ENCODE results near the gene CDC7.
"Not testable (repeated sequence)": the region's sequence is repeated elsewhere in the genome, so short reads cannot be mapped to it uniquely, and the experiment has no call there.

Gene CDC7

GRCh38 chr1:91510754-91511153 is 10.1 kb downstream of the CDC7 start:
- H3K4me3 ChIP-seq (ENCODE audit: low read depth, low read length), result no peak overlapping the region

DNA sequence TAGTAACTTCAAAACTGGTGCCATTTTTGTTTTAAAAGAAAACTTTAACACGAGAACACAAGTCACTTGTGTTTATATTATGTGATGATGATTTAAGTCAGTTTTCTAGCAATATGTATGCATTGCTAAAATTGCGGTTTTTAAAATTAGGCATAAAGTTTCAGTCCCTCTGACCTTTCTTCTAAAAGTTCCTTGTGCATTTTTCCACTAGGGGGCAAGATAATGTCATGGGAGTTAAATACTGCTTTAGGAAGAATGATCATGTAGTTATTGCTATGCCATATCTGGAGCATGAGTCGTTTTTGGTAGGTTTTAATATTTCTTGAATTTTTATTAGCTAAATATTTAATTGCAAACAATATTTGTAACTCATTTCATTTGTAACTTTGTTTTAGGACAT is 10.7 kb downstream of the CDC7 start:
- H3K4me3 ChIP-seq (ENCODE audit: low read depth, low read length), result no peak overlapping the region

- no peak overlapping the region for H3K4me3 ChIP-seq (ENCODE audit: low read depth, low read length)
Measured at GRCh38 chr1:91513160-91513559, 12.5 kb downstream of the CDC7 start.

DNA sequence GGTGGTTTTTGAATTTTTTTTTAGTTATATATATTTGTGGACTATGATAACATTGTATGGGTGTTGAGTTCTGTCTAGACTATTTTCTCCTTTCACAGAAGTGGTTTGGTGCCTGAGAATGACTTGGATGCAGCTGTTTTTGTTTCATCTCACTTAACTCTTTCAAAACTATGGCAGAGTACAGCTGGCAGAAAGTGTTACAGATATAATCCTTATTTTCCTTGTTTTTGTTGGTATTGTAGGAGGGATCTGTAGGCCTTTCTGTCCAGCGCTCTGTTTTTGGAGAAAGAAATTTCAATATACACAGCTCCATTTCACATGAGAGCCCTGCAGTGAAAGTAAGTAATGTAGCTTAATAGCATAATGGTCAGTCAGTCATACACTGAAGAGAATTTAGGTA is 13.1 kb downstream of the CDC7 start:
- H3K4me3 ChIP-seq (ENCODE audit: low read depth, low read length), result no peak overlapping the region

- no peak overlapping the region for H3K4me3 ChIP-seq (ENCODE audit: low read depth, low read length)
Measured at GRCh38 chr1:91515994-91516393, 15.3 kb downstream of the CDC7 start.

- not testable (repeated sequence) for H3K4me3 ChIP-seq (ENCODE audit: low read depth, low read length)
Measured at GRCh38 chr1:91516605-91517004, 16.0 kb downstream of the CDC7 start.

GRCh38 chr1:91519167-91519566 is 18.5 kb downstream of the CDC7 start:
- H3K4me3 ChIP-seq (ENCODE audit: low read depth, low read length), result not testable (repeated sequence)

DNA sequence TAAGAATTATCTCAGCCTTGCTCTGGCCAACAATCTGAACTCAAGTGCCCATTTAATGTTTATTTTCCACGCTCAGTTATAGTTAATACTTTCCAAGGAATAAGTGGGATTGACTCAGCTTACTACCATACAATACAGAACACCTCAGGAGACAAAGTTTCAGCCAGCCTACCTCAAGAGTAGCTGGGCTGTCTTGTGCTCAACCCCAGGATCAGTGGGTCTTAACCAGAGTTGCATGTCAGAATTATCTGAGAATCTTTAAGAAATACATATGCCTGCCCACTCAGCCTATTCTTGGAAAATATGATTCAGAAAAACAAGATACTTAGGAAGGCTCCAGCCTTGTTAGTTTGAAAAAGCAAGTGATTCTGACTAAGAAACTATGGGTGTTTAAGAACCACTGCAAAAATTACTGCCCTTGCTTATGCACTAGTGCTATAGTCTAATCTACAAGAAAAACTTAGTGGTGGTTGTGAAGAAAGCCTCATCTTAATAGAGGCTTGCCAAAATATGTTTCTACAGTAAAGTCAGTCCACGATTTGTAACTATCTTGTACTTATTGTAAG is 20.4 kb downstream of the CDC7 start:
- H3K4me3 ChIP-seq (ENCODE audit: low read depth, low read length), result no peak overlapping the region

DNA sequence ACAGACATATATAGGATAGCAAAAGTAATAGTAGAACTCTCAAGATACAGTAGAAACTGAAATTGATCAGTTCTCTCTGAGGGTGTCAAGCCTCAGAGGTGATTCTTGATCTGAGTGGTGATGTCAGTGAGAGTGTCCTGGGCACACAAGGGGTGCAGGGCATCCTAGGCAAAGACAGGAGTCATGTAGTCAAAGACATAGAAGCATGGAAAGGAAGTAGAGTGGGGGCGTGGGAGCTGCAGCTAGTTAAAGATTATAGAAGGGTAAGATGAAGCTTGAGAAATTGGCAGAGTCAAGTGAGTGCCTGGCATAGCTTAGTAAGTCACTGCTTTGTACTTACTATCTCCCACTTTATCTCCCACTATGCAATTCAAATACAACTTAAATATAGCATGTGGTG is 22.8 kb downstream of the CDC7 start:
- H3K4me3 ChIP-seq (ENCODE audit: low read depth, low read length), result no peak overlapping the region

DNA sequence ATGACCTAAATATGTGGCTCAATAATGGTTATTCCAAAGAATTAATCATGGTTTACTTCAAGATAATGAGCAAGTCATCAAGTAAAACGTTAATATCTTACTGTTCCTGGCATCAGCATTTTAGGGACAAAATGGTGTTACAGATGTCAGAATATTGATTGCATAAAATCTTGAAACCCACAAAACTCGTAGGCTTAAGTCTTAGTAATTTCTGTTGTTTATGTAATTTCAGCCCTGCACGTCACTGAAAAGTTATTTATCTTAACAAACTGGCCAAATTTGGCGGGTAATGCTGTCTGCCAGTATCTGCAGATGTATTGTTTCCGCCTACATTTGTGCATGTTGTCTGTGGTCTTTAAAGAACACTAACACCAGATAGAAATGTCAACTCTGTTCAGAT is 25.8 kb downstream of the CDC7 start:
- no peak overlapping the region for H3K4me3 ChIP-seq (ENCODE audit: low read depth, low read length)

- no peak overlapping the region for H3K4me3 ChIP-seq (ENCODE audit: low read depth, low read length)
Measured at GRCh38 chr1:91527266-91527765, 26.7 kb downstream of the CDC7 start.

DNA sequence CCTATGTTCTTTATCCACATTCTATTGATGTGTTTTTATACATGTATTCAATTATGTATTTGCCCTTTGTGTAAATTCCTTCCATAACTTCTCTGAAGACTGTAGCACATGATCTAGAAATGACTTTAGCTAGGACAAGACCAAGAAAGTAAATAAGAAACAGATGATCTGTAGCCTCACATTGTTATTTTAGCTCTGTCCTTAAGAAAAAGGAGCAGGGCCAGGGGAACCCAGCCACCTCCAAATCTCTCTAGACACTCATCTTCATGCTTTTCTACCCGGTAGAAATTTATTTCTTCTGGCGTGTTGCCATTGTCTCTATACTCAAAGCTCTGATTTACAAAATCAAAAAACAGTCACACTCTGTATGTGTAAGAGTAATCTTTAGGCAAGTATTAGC is 27.1 kb downstream of the CDC7 start:
- H3K4me3 ChIP-seq (ENCODE audit: low read depth, low read length), result no peak overlapping the region

DNA sequence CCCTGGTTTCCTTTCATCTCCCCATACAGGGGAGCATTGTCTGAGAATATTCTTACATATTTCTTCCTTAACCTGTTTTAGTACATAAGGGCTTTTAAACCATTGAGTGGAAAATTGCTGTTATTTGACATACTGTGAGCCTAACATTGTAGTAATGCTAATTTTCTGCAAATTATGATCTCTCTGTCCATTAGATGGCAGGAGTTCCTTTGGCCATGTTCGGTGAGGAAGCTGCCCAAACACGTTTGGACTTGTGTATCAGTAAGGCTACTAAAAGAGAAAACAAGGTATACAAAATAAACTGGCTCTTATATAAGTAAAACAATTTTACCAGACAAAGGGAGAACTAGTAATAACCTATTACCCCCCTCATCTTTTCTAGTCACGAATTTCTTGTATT is 29.2 kb downstream of the CDC7 start:
- H3K4me3 ChIP-seq (ENCODE audit: low read depth, low read length), result no peak overlapping the region

GRCh38 chr1:91533361-91534024 is 32.8 kb downstream of the CDC7 start:
- no peak overlapping the region for H3K4me3 ChIP-seq (ENCODE audit: low read depth, low read length)

GRCh38 chr1:91535441-91535840 is 34.8 kb downstream of the CDC7 start:
- H3K4me3 ChIP-seq (ENCODE audit: low read depth, low read length), result no peak overlapping the region

- no peak overlapping the region for H3K4me3 ChIP-seq (ENCODE audit: low read depth, low read length)
Measured at GRCh38 chr1:91537281-91537986, 36.8 kb downstream of the CDC7 start.

DNA sequence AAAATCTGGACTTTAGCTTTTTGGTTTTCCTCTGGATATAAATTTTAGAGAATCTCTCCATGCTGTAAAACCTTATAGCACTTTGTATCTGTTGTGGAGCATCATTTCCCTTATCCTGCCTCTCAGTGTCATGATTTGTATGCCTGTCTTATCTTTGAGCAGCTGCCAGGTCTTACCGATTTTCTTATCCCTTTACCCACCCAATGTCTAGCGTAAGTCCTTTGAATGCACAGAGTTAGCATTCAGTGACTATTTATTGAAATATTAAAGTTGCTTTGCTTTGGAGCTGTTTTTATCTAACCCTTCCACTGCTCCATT is 37.3 kb downstream of the CDC7 start:
- H3K4me3 ChIP-seq (ENCODE audit: low read depth, low read length), result no peak overlapping the region

DNA sequence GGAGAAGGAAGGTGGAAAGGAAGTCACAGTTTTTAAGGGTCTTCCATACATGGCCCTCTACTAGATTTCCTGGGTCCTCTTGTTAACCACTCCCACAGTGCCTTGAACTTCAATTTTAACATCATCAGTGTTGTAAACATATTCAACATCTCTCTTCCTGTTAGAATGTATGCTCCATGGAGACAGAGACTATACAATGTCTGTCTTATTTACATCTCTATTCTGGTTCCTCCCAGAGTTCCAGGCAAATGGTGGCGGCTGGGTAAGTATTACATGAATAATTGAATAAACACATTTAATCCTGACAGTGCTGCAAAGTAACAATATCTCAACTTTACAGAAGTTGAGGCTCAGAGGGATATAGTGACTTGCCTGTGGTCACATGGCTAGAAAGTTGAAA is 40.3 kb downstream of the CDC7 start:
- H3K4me3 ChIP-seq (ENCODE audit: low read depth, low read length), result no peak overlapping the region

GRCh38 chr1:91541918-91542533 is 41.4 kb downstream of the CDC7 start:
- H3K4me3 ChIP-seq (ENCODE audit: low read depth, low read length), result no peak overlapping the region

- no peak overlapping the region for H3K4me3 ChIP-seq (ENCODE audit: low read depth, low read length)
Measured at GRCh38 chr1:91545506-91546300, 45.1 kb downstream of the CDC7 start.

- H3K4me3 ChIP-seq (ENCODE audit: low read depth, low read length), result no peak overlapping the region
Measured at GRCh38 chr1:91546301-91546581, 45.6 kb downstream of the CDC7 start.
